H9 (cell line): ENCODE data around the gene IQSEC1. TPM values are rescaled to one million over a fixed set of nuclear protein-coding genes. Genes with fewer than 3 reads are reported as not detected.

Source experiments
- DNase-seq: peaks from one replicate; pipeline ENCODE4 v3.0.0-alpha.2; 2017
- H2AFZ ChIP-seq: one replicate; pipeline ENCODE4 v1.6.1; 2013; ENCODE audit warnings: mild to moderate bottlenecking, low read length, control low read depth, moderate library complexity
- H2AK5ac ChIP-seq: 2 replicates; pipeline ENCODE4 v1.6.1; 2013; ENCODE audit warnings: low read length, control low read depth, mixed read lengths; ENCODE audit not compliant: insufficient read length
- H2BK120ac ChIP-seq: one replicate; pipeline ENCODE4 v1.6.1; 2013; ENCODE audit warnings: low read depth, mild to moderate bottlenecking, low read length, control low read depth, inconsistent platforms; ENCODE audit not compliant: poor library complexity, severe bottlenecking
- H2BK12ac ChIP-seq: 2 replicates; pipeline ENCODE4 v1.6.1; 2013; ENCODE audit warnings: low read length, control low read depth, mixed read lengths, low read depth; ENCODE audit not compliant: insufficient read length
- H2BK15ac ChIP-seq: 2 replicates; pipeline ENCODE4 v1.6.1; 2013; ENCODE audit warnings: low read depth, low read length, control low read depth
- H2BK20ac ChIP-seq: one replicate; pipeline ENCODE4 v1.6.1; 2013; ENCODE audit warnings: low read depth, mild to moderate bottlenecking, low read length, control low read depth, inconsistent platforms; ENCODE audit not compliant: poor library complexity, severe bottlenecking
- H2BK5ac ChIP-seq: 2 replicates; pipeline ENCODE4 v1.6.1; 2013; ENCODE audit warnings: low read length, control low read depth, mixed read lengths; ENCODE audit not compliant: insufficient read length
- H3K14ac ChIP-seq: 2 replicates; pipeline ENCODE4 v1.6.1; 2013; ENCODE audit warnings: low read length, control low read depth; ENCODE audit not compliant: insufficient read depth
- H3K18ac ChIP-seq: 2 replicates; pipeline ENCODE4 v1.6.1; 2013; ENCODE audit warnings: low read depth, mild to moderate bottlenecking, mixed read lengths, low read length, control low read depth; ENCODE audit not compliant: insufficient read length
- H3K23ac ChIP-seq: 2 replicates; pipeline ENCODE4 v1.6.1; 2013; ENCODE audit warnings: low read length, control low read depth, mixed read lengths, low read depth; ENCODE audit not compliant: insufficient read length
- H3K23me2 ChIP-seq: 2 replicates; pipeline ENCODE4 v1.6.1; 2013; ENCODE audit warnings: low read depth, mild to moderate bottlenecking, mixed read lengths, low read length, control low read depth; ENCODE audit not compliant: insufficient read length, poor library complexity, severe bottlenecking
- H3K27ac ChIP-seq: 2 replicates; pipeline ENCODE4 v1.5.1; 2013; ENCODE audit warnings: low read length, control low read depth, mixed read lengths, low read depth; ENCODE audit not compliant: insufficient read length
- H3K27me3 ChIP-seq: 2 replicates; pipeline ENCODE4 v1.6.1; 2013; ENCODE audit warnings: low read length, control low read depth, inconsistent platforms; ENCODE audit not compliant: insufficient read depth
- H3K4ac ChIP-seq: 2 replicates; pipeline ENCODE4 v1.6.1; 2013; ENCODE audit warnings: low read depth, mild to moderate bottlenecking, control low read depth, inconsistent platforms, low read length, moderate library complexity
- H3K4me1 ChIP-seq: 2 replicates; pipeline ENCODE4 v1.6.1; 2013; ENCODE audit warnings: low read length, control low read depth, inconsistent platforms; ENCODE audit not compliant: insufficient read depth
- H3K4me2 ChIP-seq: 2 replicates; pipeline ENCODE4 v1.6.1; 2013; ENCODE audit warnings: low read length, control low read depth, mixed read lengths; ENCODE audit not compliant: insufficient read length, insufficient read depth
- H3K56ac ChIP-seq: 2 replicates; pipeline ENCODE4 v1.6.1; 2013; ENCODE audit warnings: low read depth, mild to moderate bottlenecking, mixed read lengths, low read length, control low read depth; ENCODE audit not compliant: insufficient read length
- H3K79me1 ChIP-seq: 2 replicates; pipeline ENCODE4 v1.6.1; 2013; ENCODE audit warnings: low read depth, mild to moderate bottlenecking, moderate library complexity, low read length, control low read depth, inconsistent platforms; ENCODE audit not compliant: insufficient read depth, poor library complexity, severe bottlenecking
- H3K79me2 ChIP-seq: 2 replicates; pipeline ENCODE4 v1.6.1; 2013; ENCODE audit warnings: low read length, control low read depth, inconsistent platforms; ENCODE audit not compliant: insufficient read depth
- H3K9ac ChIP-seq: 2 replicates; pipeline ENCODE4 v1.6.1; 2013; ENCODE audit warnings: low read length, control low read depth, mixed read lengths; ENCODE audit not compliant: insufficient read length; ENCODE audit errors: extremely low read depth
- H3K9me3 ChIP-seq: one replicate; pipeline ENCODE4 v1.6.1; 2013; ENCODE audit warnings: low read depth, low read length, inconsistent platforms; ENCODE audit not compliant: control insufficient read depth
- H3T11ph ChIP-seq: one replicate; pipeline ENCODE4 v1.6.1; 2013; ENCODE audit warnings: mild to moderate bottlenecking, low read length, control low read depth, inconsistent platforms
- H4K20me1 ChIP-seq: one replicate; pipeline ENCODE4 v1.6.1; 2013; ENCODE audit not compliant: control insufficient read depth, insufficient read length, insufficient read depth
- H4K5ac ChIP-seq: 2 replicates; pipeline ENCODE4 v1.6.1; 2013; ENCODE audit warnings: low read depth, mild to moderate bottlenecking, mixed read lengths, low read length, control low read depth; ENCODE audit not compliant: insufficient read length
- H4K8ac ChIP-seq: replicated peaks from 2 replicates; pipeline ENCODE4 v1.6.1; 2013; ENCODE audit warnings: low read length, control low read depth, mixed read lengths, low read depth; ENCODE audit not compliant: insufficient read length
- H4K91ac ChIP-seq: 2 replicates; pipeline ENCODE4 v1.6.1; 2013; ENCODE audit warnings: low read depth, mild to moderate bottlenecking, moderate library complexity, mixed read lengths, low read length, control low read depth; ENCODE audit not compliant: insufficient read length
- H3K27ac Mint-ChIP-seq, 3 experiments: 2 replicates in 2 of 3; 3 replicates in 1 of 3; pipeline ENCODE4 v1.8.0; 2020 to 2021; ENCODE audit warnings: mixed read lengths in 3 of 3, mild to moderate bottlenecking in 1 of 3, moderate library complexity in 1 of 3
- H3K27me3 Mint-ChIP-seq: 2 replicates; pipeline ENCODE4 v1.8.0; 2021; ENCODE audit warnings: low read depth, mild to moderate bottlenecking, moderate library complexity, mixed read lengths
- H3K36me3 Mint-ChIP-seq, 3 experiments: 2 replicates in 2 of 3; 3 replicates in 1 of 3; pipeline ENCODE4 v1.8.0; 2020 to 2021; ENCODE audit warnings: low read depth in 3 of 3, mixed read lengths in 3 of 3; ENCODE audit not compliant: insufficient read depth in 1 of 3
- H3K4me1 Mint-ChIP-seq, 2 experiments: 2 replicates each; pipeline ENCODE4 v1.8.0; 2020; ENCODE audit warnings: mixed read lengths in 2 of 2
- H3K4me3 Mint-ChIP-seq, 2 experiments: 2 replicates in 1 of 2; 3 replicates in 1 of 2; pipeline ENCODE4 v1.8.0; 2020 to 2021; ENCODE audit warnings: mild to moderate bottlenecking in 2 of 2, mixed read lengths in 2 of 2, moderate library complexity in 1 of 2
- H3K9me3 Mint-ChIP-seq, 2 experiments: 2 replicates in 1 of 2; 3 replicates in 1 of 2; pipeline ENCODE4 v1.8.0; 2020; ENCODE audit warnings: mild to moderate bottlenecking in 2 of 2, mixed read lengths in 2 of 2, moderate library complexity in 1 of 2
- WGBS: extraction: QIAGEN DNeasy Blood & Tissue Kit; methylation state at CpG from one replicate; pipeline ENCODE4 v1.1.7; 2013; ENCODE audit warnings: missing lambda C conversion rate, low lambda C conversion rate, mixed read lengths; ENCODE audit not compliant: insufficient read length; ENCODE audit errors: extremely low coverage; 5-methylcytosine and 5-hydroxymethylcytosine counted together
- total RNA-seq: library from RNA; stranded (reverse); gene quantifications from 2 replicates; pipeline ENCODE4 v1.2.1, GENCODE V29; 2021
- TF ChIP-seq, protein P1 (sequence below): fragments of 200-600 bp; sonication (generic); conservative IDR thresholded peaks from 3 replicates; pipeline ENCODE4 v1.8.0; 2021; ENCODE audit warnings: antibody characterized with exemption, mild to moderate bottlenecking

IQSEC1 gene
- total RNA-seq, 1 experiment from 2014 or later, result 19.1 TPM

DNA sequence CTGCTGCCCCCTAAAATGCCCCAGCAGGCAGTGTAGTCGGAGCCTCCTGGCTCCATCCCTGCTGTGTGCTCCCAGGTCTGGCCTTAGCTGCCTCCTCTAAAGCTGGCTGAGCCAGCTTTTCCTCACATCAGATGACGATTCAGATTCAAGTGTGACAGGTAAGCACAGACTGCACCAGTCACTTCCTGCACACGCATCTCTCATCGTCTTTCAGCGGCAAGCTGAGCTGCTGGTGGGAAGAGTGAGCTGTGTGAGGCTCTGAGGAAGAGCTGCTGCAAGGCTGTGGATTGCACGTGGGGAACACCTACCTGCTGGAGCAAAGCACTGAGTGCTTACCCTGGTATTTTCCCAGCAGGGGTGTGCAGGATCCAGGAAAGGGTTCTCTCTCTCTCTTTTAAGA, 143.4 kb downstream of the IQSEC1 start:
- Mint-ChIP-seq H3K4me1 (no peaks in the 10 kb centered on the region), H3K36me3 (peaks cover 3 to 9% (median 8%) of the 10 kb centered on the region in 3 experiments; a peak in 6 of 7 replicates)

More for the DNA sequence above, 143.4 kb downstream of the IQSEC1 start:
- H2BK15ac ChIP-seq, result no peak overlapping the region
- no peak overlapping the region for H2BK5ac ChIP-seq
- H4K8ac ChIP-seq, result no peak overlapping the region
- no peak overlapping the region for H3K4me2 ChIP-seq
- no peak overlapping the region for H3K27ac ChIP-seq
- H3K9ac ChIP-seq, result no peak overlapping the region
- no peak overlapping the region for H2BK12ac ChIP-seq
- H4K20me1 ChIP-seq, result no peaks in the 10 kb centered on the region
- TF ChIP-seq, protein P1, sequence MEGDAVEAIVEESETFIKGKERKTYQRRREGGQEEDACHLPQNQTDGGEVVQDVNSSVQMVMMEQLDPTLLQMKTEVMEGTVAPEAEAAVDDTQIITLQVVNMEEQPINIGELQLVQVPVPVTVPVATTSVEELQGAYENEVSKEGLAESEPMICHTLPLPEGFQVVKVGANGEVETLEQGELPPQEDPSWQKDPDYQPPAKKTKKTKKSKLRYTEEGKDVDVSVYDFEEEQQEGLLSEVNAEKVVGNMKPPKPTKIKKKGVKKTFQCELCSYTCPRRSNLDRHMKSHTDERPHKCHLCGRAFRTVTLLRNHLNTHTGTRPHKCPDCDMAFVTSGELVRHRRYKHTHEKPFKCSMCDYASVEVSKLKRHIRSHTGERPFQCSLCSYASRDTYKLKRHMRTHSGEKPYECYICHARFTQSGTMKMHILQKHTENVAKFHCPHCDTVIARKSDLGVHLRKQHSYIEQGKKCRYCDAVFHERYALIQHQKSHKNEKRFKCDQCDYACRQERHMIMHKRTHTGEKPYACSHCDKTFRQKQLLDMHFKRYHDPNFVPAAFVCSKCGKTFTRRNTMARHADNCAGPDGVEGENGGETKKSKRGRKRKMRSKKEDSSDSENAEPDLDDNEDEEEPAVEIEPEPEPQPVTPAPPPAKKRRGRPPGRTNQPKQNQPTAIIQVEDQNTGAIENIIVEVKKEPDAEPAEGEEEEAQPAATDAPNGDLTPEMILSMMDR, result no peak
- H3K56ac ChIP-seq, result no peak overlapping the region
- no peak overlapping the region for H2AFZ ChIP-seq
- no peaks in the 10 kb centered on the region for H3K23me2 ChIP-seq
- Mint-ChIP-seq H3K27ac (peak overlapping the region in 1 of 3 experiments; percentile 49; a peak in 1 of 7 replicates), H3K9me3 (no peaks in the 10 kb centered on the region), H3K4me3 (no peak overlapping the region), H3K27me3 (no peaks in the 10 kb centered on the region)
- H2AK5ac ChIP-seq, result no peak overlapping the region
- H3T11ph ChIP-seq, result no peak overlapping the region
- H3K79me2 ChIP-seq, result no peaks in the 10 kb centered on the region
- H3K27me3 ChIP-seq, result no peaks in the 10 kb centered on the region
- no peak overlapping the region for H3K18ac ChIP-seq
- no peaks in the 10 kb centered on the region for H3K9me3 ChIP-seq
- no peak for DNase-seq
- no peak overlapping the region for H3K23ac ChIP-seq
- H2BK120ac ChIP-seq, result no peak overlapping the region
- H3K14ac ChIP-seq, result no peak overlapping the region
- no peak overlapping the region for H2BK20ac ChIP-seq
- WGBS, result no CpG with 5 or more reads among the region's 6 CpGs
- H3K79me1 ChIP-seq, result no peaks in the 10 kb centered on the region
- no peak overlapping the region for H4K5ac ChIP-seq
- H3K4me1 ChIP-seq, result no peaks in the 10 kb centered on the region
- no peak overlapping the region for H3K4ac ChIP-seq
- H4K91ac ChIP-seq, result no peak overlapping the region
